Suprapubic skin (tissue), 4 donors: ENCODE measurements around the gene SASH1. TPM values are rescaled to one million over a fixed set of nuclear protein-coding genes. Genes with fewer than 3 reads are reported as not detected.

Experiments used
- DNase-seq, 2 donors: peaks; one replicate each; pipeline ENCODE4 v3.0.0-alpha.2; 2019; ENCODE audit warnings: low spot score in 2 of 2
- H3K27ac ChIP-seq: fragments of 200-600 bp; sonication (generic); one replicate; pipeline ENCODE4 v1.5.1; 2019
- H3K27me3 ChIP-seq: fragments of 200-600 bp; sonication (generic); one replicate; pipeline ENCODE4 v1.5.1; 2019
- H3K36me3 ChIP-seq: fragments of 200-600 bp; sonication (generic); one replicate; pipeline ENCODE4 v1.5.1; 2019
- H3K4me1 ChIP-seq: fragments of 200-600 bp; sonication (generic); one replicate; pipeline ENCODE4 v1.5.1; 2019
- H3K4me3 ChIP-seq: fragments of 200-600 bp; sonication (generic); one replicate; pipeline ENCODE4 v1.5.1; 2019; ENCODE audit warnings: mild to moderate bottlenecking
- H3K9me3 ChIP-seq: fragments of 200-600 bp; sonication (generic); one replicate; pipeline ENCODE4 v1.5.1; 2019
- CTCF ChIP-seq, 2 donors: fragments of 200-600 bp in 1 of 2; fragments of 450-650 bp in 1 of 2; sonication (generic) in 1 of 2; IDR thresholded peaks; one replicate each; pipeline ENCODE4 v1.5.1; 2016 to 2019; ENCODE audit warnings: antibody characterized with exemption in 2 of 2, mild to moderate bottlenecking in 1 of 2, moderate library complexity in 1 of 2
- EP300 ChIP-seq: sonication (generic); formaldehyde crosslinking; IDR thresholded peaks from one replicate; pipeline ENCODE4 v1.6.1; 2017; ENCODE audit warnings: antibody characterized with exemption
- POLR2A ChIP-seq, 2 donors: fragments of 450-650 bp; IDR thresholded peaks; one replicate each; pipeline ENCODE4 v1.6.1; 2017; ENCODE audit warnings: antibody characterized with exemption in 2 of 2, mild to moderate bottlenecking in 2 of 2, moderate library complexity in 2 of 2
- POLR2AphosphoS5 ChIP-seq, 3 donors: sonication (generic); formaldehyde crosslinking; IDR thresholded peaks; one replicate each; pipeline ENCODE4 v1.6.1; 2017; ENCODE audit warnings: antibody characterized with exemption in 3 of 3
- WGBS: methylation state at CpG from one replicate; pipeline ENCODE4 v1.1.5; 2018; 5-methylcytosine and 5-hydroxymethylcytosine counted together
- total RNA-seq, 4 donors: library from RNA; depleted of rRNA; stranded (reverse); fragments of >200 nt; gene quantifications; one replicate each; pipeline ENCODE4 v1.1.0, GENCODE V29; 2016

Gene SASH1
- total RNA-seq, 4 donors from 2014 or later = 59.1 to 139 (median 77.1) TPM

- 92% methylated on average over 22 of the region's 24 CpGs for WGBS
- no peak for DNase-seq
- Histone ChIP-seq H3K27me3 (no peaks in the 10 kb centered on the region), H3K9me3 (no peaks in the 10 kb centered on the region), H3K4me1 (peaks cover 11% of the 10 kb centered on the region), H3K36me3 (peaks cover 90% of the 10 kb centered on the region), H3K4me3 (no peak overlapping the region), H3K27ac (no peak overlapping the region)
- TF ChIP-seq POLR2A (IDR thresholded peaks at IDR 0.05) (no peak), CTCF (IDR thresholded peaks at IDR 0.05) (no peak), POLR2AphosphoS5 (IDR thresholded peaks at IDR 0.05) (no peak), EP300 (no peak)
Observed at GRCh38 chr6:148533309-148534107, 190.9 kb downstream of the SASH1 start.

- Histone ChIP-seq H3K36me3 (peaks cover 90% of the 10 kb centered on the region), H3K4me3 (no peak overlapping the region), H3K27ac (no peak overlapping the region), H3K9me3 (no peaks in the 10 kb centered on the region), H3K4me1 (peaks cover 1% of the 10 kb centered on the region), H3K27me3 (no peaks in the 10 kb centered on the region)
- DNase-seq = no peak
- WGBS = 93% methylated on average over 6 of the region's 6 CpGs
- TF ChIP-seq POLR2AphosphoS5 (IDR thresholded peaks at IDR 0.05) (no peak), EP300 (no peak), CTCF (IDR thresholded peaks at IDR 0.05) (no peak), POLR2A (IDR thresholded peaks at IDR 0.05) (no peak)
Observed at GRCh38 chr6:148534871-148535270, 192.2 kb downstream of the SASH1 start.

GRCh38 chr6:148535381-148535780, 192.7 kb downstream of the SASH1 start:
- Histone ChIP-seq H3K9me3 (no peaks in the 10 kb centered on the region), H3K27me3 (no peaks in the 10 kb centered on the region), H3K27ac (no peak overlapping the region), H3K36me3 (peaks cover 94% of the 10 kb centered on the region), H3K4me1 (no peaks in the 10 kb centered on the region), H3K4me3 (no peak overlapping the region)
- TF ChIP-seq EP300 (no peak), POLR2A (IDR thresholded peaks at IDR 0.05) (no peak), CTCF (IDR thresholded peaks at IDR 0.05) (no peak), POLR2AphosphoS5 (IDR thresholded peaks at IDR 0.05) (no peak)
- WGBS = 93% methylated on average over 7 of the region's 7 CpGs
- DNase-seq = no peak

GRCh38 chr6:148535976-148536375, 193.3 kb downstream of the SASH1 start:
- 69% methylated on average over 3 of the region's 3 CpGs for WGBS
- no peaks in the 10 kb centered on the region for H3K9me3 ChIP-seq
- TF ChIP-seq CTCF (IDR thresholded peaks at IDR 0.05) = no peak
- no peak for TF ChIP-seq POLR2AphosphoS5 (IDR thresholded peaks at IDR 0.05)
- TF ChIP-seq EP300 = no peak
- H3K4me1 ChIP-seq = no peaks in the 10 kb centered on the region
- no peak overlapping the region for H3K4me3 ChIP-seq
- no peaks in the 10 kb centered on the region for H3K27me3 ChIP-seq
- peaks cover 97% of the 10 kb centered on the region for H3K36me3 ChIP-seq
- no peak overlapping the region for H3K27ac ChIP-seq
- DNase-seq = no peak

GRCh38 chr6:148538261-148539190, 195.9 kb downstream of the SASH1 start:
- TF ChIP-seq POLR2A (IDR thresholded peaks at IDR 0.05) (no peak), EP300 (no peak), CTCF (IDR thresholded peaks at IDR 0.05) (no peak), POLR2AphosphoS5 (IDR thresholded peaks at IDR 0.05) (no peak)
- WGBS = 61% methylated on average over 13 of the region's 13 CpGs
- no peak for DNase-seq
- no peak overlapping the region for H3K4me3 ChIP-seq
- H3K27ac ChIP-seq = peak overlapping the region; percentile 39
- no peaks in the 10 kb centered on the region for H3K9me3 ChIP-seq
- H3K27me3 ChIP-seq = no peaks in the 10 kb centered on the region
- H3K4me1 ChIP-seq = no peaks in the 10 kb centered on the region
- peaks cover 97% of the 10 kb centered on the region for H3K36me3 ChIP-seq
